GM19328 (cell line): ENCODE data around the gene SH3RF1.

Source experiments
- ATAC-seq: cut with Tn5 transposase; IDR thresholded peaks from one replicate; pipeline ENCODE4 v1.9.1; 2021; ENCODE audit warnings: mild to moderate bottlenecking, moderate library complexity; ENCODE audit not compliant: unreplicated experiment

SH3RF1 gene

DNA sequence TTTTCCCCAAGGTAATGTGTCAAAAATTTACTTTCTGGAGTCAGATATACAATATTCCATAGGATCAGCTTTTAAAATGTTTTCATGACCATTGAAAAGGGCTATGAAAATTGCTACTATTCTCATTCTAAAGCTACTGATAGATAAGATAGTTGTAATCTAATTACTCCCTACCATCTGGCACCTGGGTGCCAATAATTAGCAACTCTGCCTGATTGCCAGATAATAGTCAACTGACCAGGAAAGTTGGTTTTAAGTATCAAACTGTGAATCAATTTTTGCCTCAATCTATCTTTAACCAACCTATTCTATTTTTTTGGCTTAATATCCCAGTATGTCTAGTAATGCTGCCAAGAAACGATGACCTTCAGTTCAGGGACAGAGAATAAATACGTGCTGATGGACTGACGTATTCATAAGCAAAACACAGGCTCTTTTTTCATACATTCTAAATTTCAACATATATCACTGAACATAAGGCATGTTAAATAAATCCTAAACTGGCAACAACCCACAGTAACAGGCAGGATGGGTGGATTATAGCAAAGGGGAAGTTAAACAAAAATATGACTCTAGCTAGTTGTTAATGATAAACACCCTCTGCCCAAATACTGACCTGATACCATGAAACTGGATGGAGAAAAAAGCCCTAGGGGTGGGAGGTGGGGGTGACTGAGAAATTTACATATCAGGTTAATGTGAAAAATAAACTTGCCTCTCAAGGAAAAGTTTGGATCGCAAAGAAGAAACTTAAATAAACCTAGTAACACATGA, 18.2 kb downstream of the SH3RF1 start:
- no peak for ATAC-seq

DNA sequence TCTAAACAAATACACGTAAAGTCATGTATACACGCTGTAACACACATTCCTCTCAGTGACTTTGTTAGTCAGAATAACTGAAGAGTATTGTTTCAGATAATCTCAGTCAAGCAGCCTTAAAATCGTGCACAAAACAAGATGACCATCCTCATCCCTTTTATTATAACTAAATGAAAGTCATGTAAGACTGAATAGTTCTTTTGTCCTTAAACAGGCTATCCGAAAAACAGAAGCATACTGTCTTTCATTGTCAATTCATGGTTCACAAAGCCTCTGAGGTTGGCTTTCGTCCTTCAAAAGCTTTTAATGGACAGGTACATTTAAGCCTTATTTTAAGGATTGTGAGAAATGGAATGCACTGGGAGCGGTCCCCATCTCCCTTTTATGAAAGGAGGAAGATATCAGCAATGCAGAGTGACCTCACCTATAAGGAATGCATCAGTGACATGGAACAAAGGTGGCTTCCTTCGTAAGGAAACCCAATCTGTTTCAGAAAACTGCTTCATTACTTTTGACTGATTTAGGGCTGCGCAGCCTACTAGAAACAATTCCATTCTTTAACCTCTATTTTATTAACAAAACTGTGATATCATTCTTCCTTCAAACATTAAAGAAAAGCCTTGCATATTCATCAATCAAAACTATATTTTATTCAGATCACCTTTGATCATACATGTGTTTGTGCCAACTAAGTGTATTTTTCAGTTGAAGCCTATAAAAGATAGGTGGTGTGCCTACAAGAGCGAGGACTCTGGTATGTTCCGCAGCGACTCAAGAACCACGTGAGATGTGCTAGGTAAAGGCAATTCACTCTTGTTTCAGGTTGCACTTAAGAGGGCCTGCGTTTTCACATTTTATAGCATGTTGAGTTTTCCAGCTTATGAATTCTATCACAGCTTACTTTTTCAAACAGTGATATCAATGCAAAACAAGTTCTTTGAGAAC, 19.2 kb downstream of the SH3RF1 start:
- no peak for ATAC-seq

- no peak for ATAC-seq
These were observed 20.0 kb downstream of the SH3RF1 start for GRCh38 chr4:169250796-169251195.

DNA sequence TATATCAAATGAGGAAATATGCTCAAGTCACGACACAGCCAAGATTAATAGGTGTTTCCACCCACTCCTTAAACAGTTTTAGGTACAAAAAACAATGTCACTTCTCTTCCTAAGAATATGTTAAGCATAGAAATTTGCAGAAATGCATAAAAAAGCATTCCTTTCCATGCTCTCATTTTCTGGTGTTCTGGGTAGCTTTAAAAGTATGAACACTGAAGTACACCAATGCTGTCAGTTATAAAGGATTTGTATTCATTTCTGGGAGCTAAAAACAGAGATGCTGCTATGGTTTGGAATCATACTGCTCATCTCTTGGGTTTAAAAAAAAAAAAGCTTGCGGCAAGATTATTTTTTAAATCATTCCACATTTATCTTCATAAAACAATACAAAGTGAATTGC, 20.8 kb downstream of the SH3RF1 start:
- ATAC-seq: no peak

DNA sequence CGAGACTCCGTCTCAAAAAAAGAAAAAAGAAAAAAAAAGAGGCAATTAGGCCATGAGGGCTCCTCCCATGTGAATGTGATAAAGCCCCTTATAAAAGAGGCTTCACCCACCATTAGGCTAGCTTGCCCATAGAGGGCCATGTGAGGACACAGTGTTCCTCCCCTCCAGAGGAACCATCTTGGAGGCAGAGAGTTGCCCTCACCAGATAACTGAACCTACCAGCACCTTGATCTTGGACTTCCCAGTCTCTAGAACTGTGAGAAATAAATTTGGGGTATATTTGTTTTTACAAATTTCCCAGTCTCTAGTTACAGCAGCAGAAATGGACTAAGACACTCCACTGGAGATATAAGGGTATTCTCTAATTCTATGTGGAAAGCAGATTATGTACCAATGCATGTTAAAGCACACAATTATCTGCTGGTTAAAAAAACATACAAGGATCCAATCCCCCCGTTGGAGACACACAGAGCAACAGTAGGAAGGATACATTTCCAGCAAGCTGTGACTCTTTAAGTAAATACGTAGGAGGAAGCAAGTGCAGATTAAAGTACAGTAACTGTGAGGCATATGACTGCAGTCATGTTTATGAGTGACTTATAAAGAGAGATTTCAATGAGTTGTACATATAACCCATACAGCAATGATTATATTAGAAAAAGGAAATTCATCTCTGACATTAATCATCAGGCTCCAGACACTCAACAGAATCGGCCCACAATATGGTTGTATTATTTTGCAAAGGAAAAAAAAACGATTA, 21.4 kb downstream of the SH3RF1 start:
- ATAC-seq: no peak

DNA sequence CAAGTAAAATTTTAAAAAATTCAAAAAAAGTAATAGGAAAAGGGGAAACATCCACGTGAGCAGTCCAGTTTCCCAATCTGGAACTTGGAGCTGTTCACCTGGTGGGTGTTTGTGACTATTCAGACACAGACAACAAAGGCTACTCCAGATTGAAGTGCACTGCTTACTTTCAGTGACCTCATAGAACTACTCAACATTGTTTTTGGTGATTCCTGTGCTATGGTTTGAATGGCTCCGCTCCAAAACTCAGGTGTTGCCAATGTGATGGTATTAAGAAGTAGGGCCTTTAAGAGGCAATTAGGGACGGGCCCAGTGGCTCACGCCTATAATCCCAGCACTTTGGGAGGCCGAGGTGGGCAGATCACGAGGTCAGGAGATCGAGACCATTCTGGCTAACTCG, 22.1 kb downstream of the SH3RF1 start:
- ATAC-seq: no peak

DNA sequence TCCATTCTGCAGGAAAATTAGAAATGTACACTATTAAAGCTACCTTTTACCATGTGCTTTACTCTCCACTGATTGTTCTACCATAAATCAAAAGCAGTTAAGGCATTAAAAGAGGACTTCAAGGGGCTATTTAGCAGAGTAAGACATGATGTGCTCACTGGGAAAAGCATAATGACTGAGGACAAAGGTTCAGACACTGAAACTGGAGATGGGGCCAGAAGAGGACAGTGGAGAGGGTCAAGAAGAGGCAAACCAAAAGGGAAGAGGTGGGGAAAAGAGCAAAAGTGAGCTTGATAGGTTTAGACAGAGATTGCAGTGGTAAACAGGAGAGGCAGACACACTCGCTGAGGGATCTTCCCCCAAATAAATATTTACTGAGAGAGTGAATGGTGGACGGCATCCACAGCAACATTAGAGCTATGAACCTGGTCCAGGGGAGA, 23.8 kb downstream of the SH3RF1 start:
- ATAC-seq: no peak

GRCh38 chr4:169246279-169246678, 24.5 kb downstream of the SH3RF1 start:
- ATAC-seq: no peak

DNA sequence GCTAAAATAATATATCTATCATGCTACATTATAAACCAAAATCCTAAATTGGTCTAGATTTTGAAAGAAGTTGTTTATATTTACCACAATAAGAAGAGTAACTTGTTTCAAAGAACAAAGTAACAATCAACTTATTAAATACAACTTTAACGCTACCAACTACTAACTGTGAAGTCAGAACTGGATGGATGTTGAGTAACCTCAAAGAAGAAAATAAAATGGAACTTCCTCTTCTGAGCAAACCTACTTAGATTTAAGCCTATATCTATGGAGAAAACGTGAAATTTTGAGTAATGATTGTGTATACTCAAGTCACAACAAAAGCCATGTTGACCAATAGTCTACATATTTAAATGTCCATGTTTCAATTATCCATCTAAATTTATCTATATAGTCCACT, 25.7 kb downstream of the SH3RF1 start:
- no peak for ATAC-seq

DNA sequence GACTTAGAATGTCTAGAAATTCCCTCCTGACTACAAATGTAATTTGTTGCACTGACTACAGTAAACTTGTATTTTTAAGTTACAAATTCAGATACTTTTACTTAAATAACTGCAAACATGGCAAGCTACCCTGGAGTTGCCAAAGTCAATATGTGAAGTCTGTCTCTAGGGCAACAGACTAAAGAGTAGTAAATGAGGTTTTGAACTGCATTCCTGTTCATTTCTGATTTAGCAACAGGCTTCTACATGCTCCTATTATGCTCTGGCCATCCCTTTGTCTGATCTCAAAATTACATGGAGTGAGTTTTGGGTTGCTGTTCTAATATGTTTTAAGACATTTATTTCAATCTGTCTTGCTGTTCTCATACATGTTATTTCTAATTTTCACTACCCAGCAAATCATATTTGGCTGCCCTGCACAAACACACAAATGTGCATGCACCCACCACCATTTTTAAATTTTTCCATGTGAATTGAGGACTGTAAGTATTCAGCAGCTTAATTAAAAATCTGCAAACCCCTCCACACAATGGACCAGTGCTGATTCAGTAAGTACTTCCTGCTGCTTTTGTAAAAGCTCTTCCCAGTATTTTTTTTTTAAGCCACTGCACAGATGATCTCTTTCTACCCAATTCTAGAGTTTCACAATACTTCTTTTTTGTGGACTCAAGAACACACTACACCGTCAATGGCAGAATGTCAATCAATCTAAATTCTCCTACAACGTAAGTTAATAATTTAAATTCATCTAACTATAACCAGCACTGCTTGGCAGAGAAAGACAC, 26.7 kb downstream of the SH3RF1 start:
- no peak for ATAC-seq

DNA sequence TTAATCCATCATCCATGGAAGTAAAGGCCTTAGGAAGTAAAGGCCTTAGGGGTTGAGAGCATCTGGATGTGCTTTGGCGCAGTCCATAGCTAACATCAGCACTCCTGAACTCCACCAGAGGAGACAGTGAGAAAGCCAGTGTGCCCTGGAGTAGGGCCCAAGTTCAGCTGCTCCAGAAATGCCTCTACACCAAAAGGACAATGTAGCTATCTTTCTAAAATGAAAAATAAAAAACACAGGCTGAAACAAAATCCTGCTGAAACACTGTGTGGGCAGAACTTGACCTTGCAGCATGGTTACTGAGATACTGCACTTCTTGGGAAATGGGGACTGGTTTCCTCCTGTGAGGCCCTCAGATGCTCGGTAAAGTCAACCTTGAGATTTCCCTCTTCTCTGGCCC, 29.3 kb downstream of the SH3RF1 start:
- ATAC-seq: no peak

DNA sequence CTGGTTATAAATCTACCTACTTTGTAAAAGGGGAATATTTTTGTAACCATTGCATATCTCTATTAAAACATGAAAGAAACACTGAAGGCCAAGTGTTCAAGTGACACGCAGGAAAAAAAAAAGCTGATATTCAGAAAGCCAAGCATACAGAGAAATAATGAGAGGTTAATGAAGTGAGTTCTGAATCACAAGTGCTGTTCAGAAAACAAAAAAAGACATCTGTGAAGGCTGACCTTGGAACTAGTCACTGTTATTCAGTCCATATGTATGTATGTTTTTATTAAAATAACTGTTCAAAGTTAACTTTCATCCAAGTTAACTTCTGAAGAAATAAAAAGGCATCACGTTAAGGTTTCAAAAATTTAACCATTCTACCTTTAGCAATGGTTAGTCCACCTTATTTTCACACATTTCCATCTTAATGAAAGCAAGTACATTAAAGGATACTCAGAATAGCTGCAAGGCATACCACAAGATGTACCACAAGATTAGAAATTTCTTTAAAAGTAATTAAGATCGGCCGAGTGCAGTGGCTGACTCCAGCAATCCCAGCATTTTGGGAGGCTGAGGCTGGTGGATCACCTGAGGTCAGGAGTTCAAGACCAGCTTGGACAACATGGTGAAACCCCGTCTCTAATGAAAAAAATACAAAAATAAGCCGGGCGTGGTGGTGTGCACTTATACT, 31.4 kb downstream of the SH3RF1 start:
- no peak for ATAC-seq

- ATAC-seq: no peak
These were observed 32.3 kb downstream of the SH3RF1 start for GRCh38 chr4:169238445-169238844.

DNA sequence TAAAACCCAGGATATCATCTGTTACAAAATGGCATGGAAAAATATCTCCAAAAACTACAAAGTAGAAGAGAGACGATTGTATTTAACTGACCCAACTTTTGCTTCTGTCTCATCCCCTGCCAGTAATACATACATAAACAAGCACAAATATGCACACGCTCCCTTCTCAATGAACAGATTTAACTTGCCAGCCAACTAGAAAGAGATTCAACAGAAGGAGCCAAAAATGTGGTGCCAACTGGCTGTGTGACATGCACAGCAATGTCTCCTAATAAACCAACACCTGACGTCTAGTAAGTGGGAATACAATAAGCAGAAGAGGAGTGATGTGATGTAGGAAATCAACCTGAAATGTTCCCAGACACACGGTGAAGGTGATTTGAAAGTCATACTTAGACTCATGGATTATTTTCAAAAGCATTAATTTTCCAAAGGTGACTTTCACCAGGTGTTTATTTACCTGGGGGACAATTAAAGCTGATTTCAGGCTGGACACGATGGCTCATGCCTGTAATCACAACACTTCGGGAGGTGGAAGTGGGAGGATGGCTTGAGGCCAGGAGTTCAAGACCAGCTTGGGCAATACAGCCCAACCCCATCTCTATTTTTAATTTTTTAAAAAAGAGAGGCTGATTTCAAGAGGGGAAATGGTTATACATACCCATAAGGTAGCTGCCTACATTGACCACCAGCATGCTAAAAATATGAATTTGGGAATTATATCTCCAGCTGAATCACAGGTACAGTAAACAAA, 33.7 kb downstream of the SH3RF1 start:
- ATAC-seq: no peak

GRCh38 chr4:169236078-169236477, 34.7 kb downstream of the SH3RF1 start:
- ATAC-seq: no peak

DNA sequence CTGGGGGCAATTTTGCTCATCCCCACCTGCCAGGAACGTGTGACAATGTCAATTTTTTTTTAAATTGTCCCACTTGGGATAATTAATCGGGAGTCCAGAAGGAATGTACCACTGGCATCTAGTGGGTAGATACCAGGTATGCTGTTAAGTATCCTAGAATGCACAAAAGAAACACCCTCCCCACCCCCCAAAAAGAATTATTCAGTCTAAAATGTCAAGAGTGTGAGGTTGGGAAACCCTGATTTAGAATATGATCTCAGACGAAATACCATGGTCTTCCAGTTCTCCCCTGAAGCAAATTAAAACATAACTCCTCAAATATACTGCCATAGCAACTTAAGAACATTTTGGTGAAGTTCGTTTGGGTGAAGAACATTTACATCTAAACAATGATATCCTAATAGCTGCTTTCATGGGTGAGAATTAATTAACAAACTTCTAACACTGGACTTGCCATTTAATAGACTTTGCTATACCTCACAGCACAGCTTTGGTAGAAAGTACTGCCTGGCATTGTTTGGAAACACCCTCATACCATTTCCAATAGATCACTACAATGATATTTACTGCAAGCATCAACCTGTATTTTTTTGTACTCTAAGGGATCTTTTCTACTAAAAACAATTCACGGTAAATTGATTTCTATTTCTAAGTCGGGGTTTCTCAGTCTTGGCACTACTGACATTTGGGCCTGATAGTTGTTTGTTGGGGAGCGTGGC, 36.5 kb downstream of the SH3RF1 start:
- ATAC-seq: no peak

GRCh38 chr4:169233691-169234090, 37.1 kb downstream of the SH3RF1 start:
- no peak for ATAC-seq

GRCh38 chr4:169231647-169232262, 39.0 kb downstream of the SH3RF1 start:
- ATAC-seq: no peak
